Measurements from ENCODE around the gene DYNC2H1.

DNA sequence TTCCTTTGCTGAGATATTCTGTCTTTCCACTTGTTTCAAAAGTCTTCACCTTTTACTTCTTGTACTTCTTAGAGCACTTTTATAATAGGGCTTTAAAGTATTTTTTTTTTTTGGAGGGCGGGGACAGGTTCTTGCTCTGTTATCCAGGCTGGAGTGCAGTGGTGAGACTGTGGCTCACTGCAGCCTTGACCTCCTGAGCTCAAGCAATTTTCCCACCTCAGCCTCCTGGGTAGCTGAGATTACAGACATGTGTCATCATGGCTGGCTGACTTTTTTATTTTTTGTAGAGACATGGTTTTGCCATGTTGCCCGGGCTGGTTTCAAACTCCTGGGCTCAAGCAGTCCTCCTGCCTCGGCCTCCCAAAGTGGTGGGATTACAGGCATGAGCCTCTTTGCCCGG, 57.9 kb downstream of the DYNC2H1 start:
- TF ChIP-seq ZNF384 (IDR thresholded peaks at IDR 0.05) (no peak), BHLHE40 (IDR thresholded peaks at IDR 0.05; ENCODE audit: borderline replicate concordance) (no peak), SP1 (IDR thresholded peaks at IDR 0.05) (no peak), HDGF (IDR thresholded peaks at IDR 0.05; ENCODE audit: borderline replicate concordance) (no peak), FOXA1 (IDR thresholded peaks at IDR 0.05) (no peak), NFRKB (IDR thresholded peaks at IDR 0.05) (no peak), L3MBTL2 (conservative IDR thresholded peaks at IDR 0.05) (no peak), LEF1 (IDR thresholded peaks at IDR 0.05; ENCODE audit: borderline replicate concordance) (no peak), FOXM1 (IDR thresholded peaks at IDR 0.05; ENCODE audit: borderline replicate concordance) (no peak), SUZ12 (IDR thresholded peaks at IDR 0.05) (no peak), FOXK2 (IDR thresholded peaks at IDR 0.05) (no peak)
- TF ChIP-seq, protein P1, sequence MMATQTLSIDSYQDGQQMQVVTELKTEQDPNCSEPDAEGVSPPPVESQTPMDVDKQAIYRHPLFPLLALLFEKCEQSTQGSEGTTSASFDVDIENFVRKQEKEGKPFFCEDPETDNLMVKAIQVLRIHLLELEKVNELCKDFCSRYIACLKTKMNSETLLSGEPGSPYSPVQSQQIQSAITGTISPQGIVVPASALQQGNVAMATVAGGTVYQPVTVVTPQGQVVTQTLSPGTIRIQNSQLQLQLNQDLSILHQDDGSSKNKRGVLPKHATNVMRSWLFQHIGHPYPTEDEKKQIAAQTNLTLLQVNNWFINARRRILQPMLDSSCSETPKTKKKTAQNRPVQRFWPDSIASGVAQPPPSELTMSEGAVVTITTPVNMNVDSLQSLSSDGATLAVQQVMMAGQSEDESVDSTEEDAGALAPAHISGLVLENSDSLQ (IDR thresholded peaks at IDR 0.05), result no peak

All from HEK293T (cell line).